Activated naive CD4-positive, alpha-beta T cell treated with anti-CD3 and anti-CD28 coated beads, Interleukin-2, amount 50 U/mL, for 16 hours (primary cell): ENCODE results near the gene MUSTN1.

Experiments used
- DNase-seq: peaks from one replicate; pipeline ENCODE4 v3.0.0-alpha.2; 2020

Gene MUSTN1

GRCh38 chr3:52798978-52799476 lies 35.8 kb downstream of the MUSTN1 start:
- no peak for DNase-seq

- no peak for DNase-seq
These were observed 36.3 kb downstream of the MUSTN1 start for GRCh38 chr3:52798376-52798977.

- DNase-seq: no peak
These were observed 38.4 kb downstream of the MUSTN1 start for GRCh38 chr3:52796411-52796810.

- DNase-seq: no peak
These were observed 39.4 kb downstream of the MUSTN1 start for GRCh38 chr3:52795298-52795900.

- DNase-seq: no peak
These were observed 40.2 kb downstream of the MUSTN1 start, which contains the start of gene ITIH3 for GRCh38 chr3:52794612-52795099. ITIH3 (plus strand) TSS chr3:52794796; CDS start chr3:52794804, 8 bp downstream.

- no peak for DNase-seq
These were observed 40.9 kb downstream of the MUSTN1 start for GRCh38 chr3:52793702-52794611.

GRCh38 chr3:52792961-52793695 lies 41.7 kb downstream of the MUSTN1 start:
- no peak for DNase-seq

GRCh38 chr3:52792413-52792812 lies 42.4 kb downstream of the MUSTN1 start:
- no peak for DNase-seq

- DNase-seq: no peak
These were observed 42.9 kb downstream of the MUSTN1 start for GRCh38 chr3:52791928-52792327.

GRCh38 chr3:52791366-52791765 lies 43.5 kb downstream of the MUSTN1 start:
- DNase-seq: no peak

GRCh38 chr3:52790741-52791140 lies 44.1 kb downstream of the MUSTN1 start:
- DNase-seq: no peak

GRCh38 chr3:52790337-52790736 lies 44.5 kb downstream of the MUSTN1 start:
- no peak for DNase-seq

GRCh38 chr3:52789746-52790040 lies 45.1 kb downstream of the MUSTN1 start:
- DNase-seq: no peak

- no peak for DNase-seq
These were observed 45.7 kb downstream of the MUSTN1 start for GRCh38 chr3:52788890-52789745.

GRCh38 chr3:52787672-52788625 lies 46.9 kb downstream of the MUSTN1 start:
- DNase-seq: no peak

GRCh38 chr3:52787246-52787645 lies 47.6 kb downstream of the MUSTN1 start:
- DNase-seq: no peak

GRCh38 chr3:52786330-52787215 lies 48.2 kb downstream of the MUSTN1 start:
- DNase-seq: no peak

GRCh38 chr3:52784931-52785590 lies 49.8 kb downstream of the MUSTN1 start:
- no peak for DNase-seq

- no peak for DNase-seq
These were observed 50.7 kb downstream of the MUSTN1 start for GRCh38 chr3:52784021-52784621.
